Omental fat pad (tissue), 4 donors: ENCODE results near the gene TBX18. TPM values are rescaled to one million over a fixed set of nuclear protein-coding genes. Genes with fewer than 3 reads are reported as not detected.

Experiments used
- ATAC-seq: fragments of 150-250 bp; one replicate; pipeline ENCODE4 v1.9.1; 2016; ENCODE audit warnings: mild to moderate bottlenecking, moderate library complexity; ENCODE audit not compliant: low FRiP score
- DNase-seq: peaks from one replicate; pipeline ENCODE4 v3.0.0-alpha.2; 2019; ENCODE audit warnings: low spot score
- total RNA-seq, 4 donors: library from RNA; depleted of rRNA; stranded (reverse); fragments of >200 nt; gene quantifications; one replicate each; pipeline ENCODE4 v1.1.0, GENCODE V29; 2016
- TF ChIP-seq, protein P1 (sequence below), 3 donors: fragments of 450-650 bp; IDR thresholded peaks; one replicate each; pipeline ENCODE4 v1.5.1; 2016 to 2017; ENCODE audit warnings: antibody characterized with exemption in 3 of 3, mild to moderate bottlenecking in 3 of 3, moderate library complexity in 2 of 3

The TBX18 gene
- 1 to 10 TPM; 2.3 to 6.4 (median 4.6) TPM for total RNA-seq

DNA sequence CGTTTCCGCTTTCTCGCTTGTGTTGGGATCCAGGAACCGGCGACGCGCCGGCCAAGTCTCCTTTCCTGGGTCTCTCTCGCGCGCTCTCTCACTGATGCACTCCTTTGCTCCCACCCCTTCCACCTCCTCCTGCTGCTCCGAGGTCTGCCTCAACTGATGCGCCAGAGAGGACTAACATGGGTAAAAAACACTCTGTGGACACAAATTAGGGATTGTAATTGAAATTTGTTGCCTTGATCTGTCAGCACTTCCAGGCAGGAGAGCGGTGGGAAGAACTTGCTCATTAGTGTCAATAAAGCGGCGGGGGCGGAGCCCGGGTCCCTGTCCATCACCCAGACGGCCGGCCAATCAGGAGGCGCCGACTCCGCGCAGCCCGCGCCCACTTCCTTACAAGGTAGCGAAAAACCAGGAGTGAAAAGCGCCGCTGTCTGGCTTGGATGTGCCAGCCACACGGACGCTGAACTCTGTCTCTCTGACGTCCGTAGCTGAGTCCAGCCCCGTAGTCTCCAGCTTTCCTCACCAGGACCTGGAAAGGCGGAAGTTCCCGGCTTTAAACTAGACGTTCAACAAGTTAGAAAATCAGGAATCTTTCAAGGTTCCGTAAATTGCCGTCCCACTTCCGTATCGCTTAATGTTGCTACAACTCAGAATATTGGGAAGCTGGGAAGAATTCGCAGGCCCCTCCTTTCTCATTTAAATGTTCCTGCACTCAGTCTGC is at the start of gene TBX18:
Gene TBX18 (minus strand): TSS at position 267 of the 718 bp plus-strand sequence. CDS start 417 bp downstream, outside the sequence.
- no peak for DNase-seq
- TF ChIP-seq, protein P1, sequence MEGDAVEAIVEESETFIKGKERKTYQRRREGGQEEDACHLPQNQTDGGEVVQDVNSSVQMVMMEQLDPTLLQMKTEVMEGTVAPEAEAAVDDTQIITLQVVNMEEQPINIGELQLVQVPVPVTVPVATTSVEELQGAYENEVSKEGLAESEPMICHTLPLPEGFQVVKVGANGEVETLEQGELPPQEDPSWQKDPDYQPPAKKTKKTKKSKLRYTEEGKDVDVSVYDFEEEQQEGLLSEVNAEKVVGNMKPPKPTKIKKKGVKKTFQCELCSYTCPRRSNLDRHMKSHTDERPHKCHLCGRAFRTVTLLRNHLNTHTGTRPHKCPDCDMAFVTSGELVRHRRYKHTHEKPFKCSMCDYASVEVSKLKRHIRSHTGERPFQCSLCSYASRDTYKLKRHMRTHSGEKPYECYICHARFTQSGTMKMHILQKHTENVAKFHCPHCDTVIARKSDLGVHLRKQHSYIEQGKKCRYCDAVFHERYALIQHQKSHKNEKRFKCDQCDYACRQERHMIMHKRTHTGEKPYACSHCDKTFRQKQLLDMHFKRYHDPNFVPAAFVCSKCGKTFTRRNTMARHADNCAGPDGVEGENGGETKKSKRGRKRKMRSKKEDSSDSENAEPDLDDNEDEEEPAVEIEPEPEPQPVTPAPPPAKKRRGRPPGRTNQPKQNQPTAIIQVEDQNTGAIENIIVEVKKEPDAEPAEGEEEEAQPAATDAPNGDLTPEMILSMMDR (IDR thresholded peaks at IDR 0.05), result no peak
- peak; percentile 90 for ATAC-seq

DNA sequence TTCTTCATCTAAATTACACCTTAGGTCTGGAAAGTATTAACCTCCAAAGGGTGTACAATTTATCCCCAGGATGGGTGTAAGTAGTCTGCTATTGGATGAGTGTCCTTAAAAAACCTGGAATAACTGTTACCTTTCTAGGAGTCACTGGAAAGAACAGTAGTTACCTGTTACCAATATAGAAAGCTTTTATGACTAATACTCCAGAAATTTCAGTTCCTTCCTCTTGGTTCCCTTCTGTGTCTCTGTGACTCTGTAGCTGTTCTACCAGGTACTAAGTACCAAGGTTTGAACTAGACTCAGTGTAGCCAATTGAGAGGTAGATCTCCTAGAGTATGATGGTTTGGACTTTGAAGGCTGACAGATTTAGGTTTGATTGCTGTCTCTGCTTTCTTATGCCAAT is 47.0 kb upstream of the TBX18 start:
- ATAC-seq, result no peak
- no peak for DNase-seq
- TF ChIP-seq, protein P1 (IDR thresholded peaks at IDR 0.05), result no peak

DNA sequence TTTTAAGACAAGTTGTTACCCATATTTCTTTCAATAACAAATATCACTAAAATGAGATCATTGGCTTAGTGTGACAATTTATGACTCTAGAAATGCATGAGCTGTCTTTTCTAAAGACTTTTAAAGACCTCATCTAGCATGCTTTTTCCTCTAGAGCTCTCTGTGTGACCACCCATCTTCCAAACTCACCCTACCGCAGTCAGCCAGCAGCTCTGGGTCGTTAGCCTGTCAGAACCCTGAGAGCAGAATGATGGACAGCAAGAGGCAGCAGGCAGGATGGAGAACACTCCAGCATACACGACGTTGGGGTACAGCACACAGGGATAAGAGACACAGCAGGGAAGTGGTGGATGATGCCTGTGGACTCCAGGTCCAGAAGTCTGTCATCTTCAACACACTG is 45.1 kb upstream of the TBX18 start:
- no peak for ATAC-seq
- no peak for DNase-seq
- TF ChIP-seq, protein P1 (IDR thresholded peaks at IDR 0.05), result no peak

DNA sequence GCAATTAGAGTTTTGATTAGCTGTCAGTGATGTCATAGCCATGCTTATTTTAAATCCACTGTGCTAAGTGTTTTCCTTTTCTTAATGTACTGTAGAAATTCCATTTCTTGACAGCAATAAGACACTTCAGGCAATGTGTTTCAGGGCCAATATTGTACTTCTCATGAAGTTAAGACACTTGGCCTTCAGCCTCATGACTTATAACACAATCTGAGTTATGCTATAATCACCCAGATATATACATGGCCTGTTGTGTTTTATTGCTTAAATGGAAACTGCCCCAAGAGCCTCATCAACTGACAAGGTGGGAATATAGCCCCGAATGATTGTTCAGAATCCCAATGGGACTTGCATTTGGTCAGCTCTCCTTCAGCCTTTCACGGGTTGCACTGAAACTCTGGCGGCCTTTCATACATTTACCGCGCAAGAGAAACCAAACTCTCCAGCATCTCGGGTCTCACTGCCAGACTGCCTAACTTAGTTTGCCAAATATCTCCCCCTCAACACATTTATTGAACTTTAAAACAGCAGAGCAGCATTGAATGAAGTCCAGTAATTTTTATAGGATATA is 44.2 kb upstream of the TBX18 start:
- no peak for DNase-seq
- TF ChIP-seq, protein P1 (IDR thresholded peaks at IDR 0.05), result no peak
- no peak for ATAC-seq

DNA sequence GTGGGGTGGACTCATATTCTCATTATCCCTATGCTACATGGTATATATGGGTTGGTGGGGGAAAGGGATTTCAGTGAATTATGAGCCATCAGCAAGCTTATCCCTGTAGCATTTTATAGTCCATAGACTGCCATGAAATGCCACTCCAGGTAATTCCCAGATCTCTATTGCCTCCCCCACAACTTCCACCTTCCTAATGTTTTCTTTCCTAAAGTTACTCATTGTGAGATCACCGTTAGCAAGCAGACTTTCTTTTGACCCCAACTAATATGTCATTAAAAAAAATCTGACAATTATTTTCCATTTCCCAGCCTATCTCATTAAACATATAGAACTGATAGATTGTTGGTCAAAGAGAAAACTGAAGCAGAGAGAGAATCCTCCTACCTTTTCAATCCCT is 40.7 kb upstream of the TBX18 start:
- DNase-seq (no peak), ATAC-seq (no peak)
- TF ChIP-seq, protein P1 (IDR thresholded peaks at IDR 0.05), result no peak

DNA sequence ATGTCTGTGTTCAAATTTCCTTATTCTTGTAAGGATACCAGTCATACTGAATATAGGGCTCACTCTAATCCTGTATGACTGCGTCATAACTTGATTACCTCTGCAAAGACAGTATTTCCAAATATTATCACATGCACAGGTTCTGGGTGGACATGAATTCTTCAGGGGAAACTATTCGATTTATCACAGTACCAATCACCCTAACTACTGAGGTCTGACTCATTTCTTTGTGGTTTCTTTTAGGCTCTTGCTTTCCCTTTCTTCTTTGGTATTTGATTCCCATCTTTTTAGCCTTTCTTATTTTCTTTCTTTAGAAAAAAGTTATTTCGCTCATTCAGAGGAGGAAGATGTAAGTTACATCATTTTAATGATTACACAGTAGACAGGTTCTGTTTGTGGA is 40.3 kb upstream of the TBX18 start:
- TF ChIP-seq, protein P1 (IDR thresholded peaks at IDR 0.05), result no peak
- DNase-seq (no peak), ATAC-seq (no peak)

DNA sequence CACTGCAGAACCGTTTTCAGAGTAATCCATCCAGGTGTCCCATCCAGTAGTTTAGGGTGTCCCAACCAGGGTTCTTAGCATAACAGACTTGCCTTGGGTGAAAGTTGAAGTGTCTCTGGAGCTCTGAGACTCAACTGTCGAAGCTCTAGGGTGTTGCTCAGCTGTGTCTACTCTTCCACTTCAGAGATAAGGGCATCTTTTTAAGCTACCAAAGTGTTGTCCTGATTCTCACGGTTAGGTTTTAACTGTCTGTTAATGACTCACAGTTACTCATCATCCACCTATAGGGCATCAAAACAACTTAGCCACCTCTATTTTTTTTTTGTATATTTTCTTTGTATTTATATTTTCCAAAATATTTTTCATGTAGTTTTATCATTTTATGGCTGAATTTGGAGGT is 36.9 kb upstream of the TBX18 start:
- DNase-seq (no peak), ATAC-seq (no peak)
- TF ChIP-seq, protein P1 (IDR thresholded peaks at IDR 0.05), result no peak
